Testis (tissue), 2 donors: Measurements from ENCODE around the gene OR5K2.

Experiments
- POLR2A ChIP-seq: fragments of 450-650 bp; IDR thresholded peaks from one replicate; pipeline ENCODE4 v1.6.1; 2017; ENCODE audit warnings: antibody characterized with exemption, mild to moderate bottlenecking, moderate library complexity
- TF ChIP-seq, protein P1 (sequence below), 3 experiments: fragments of 450-650 bp in 2 of 3; fragments of 200-600 bp in 1 of 3; sonication (generic) in 1 of 3; IDR thresholded peaks; one replicate each; pipeline ENCODE4 v1.5.1; 2016 to 2019; ENCODE audit warnings: antibody characterized with exemption in 3 of 3, mild to moderate bottlenecking in 2 of 3, moderate library complexity in 1 of 3

GRCh38 chr3:98525494-98525893 lies 28.0 kb downstream of the OR5K2 start:
- no peak for TF ChIP-seq POLR2A
- TF ChIP-seq, protein P1, sequence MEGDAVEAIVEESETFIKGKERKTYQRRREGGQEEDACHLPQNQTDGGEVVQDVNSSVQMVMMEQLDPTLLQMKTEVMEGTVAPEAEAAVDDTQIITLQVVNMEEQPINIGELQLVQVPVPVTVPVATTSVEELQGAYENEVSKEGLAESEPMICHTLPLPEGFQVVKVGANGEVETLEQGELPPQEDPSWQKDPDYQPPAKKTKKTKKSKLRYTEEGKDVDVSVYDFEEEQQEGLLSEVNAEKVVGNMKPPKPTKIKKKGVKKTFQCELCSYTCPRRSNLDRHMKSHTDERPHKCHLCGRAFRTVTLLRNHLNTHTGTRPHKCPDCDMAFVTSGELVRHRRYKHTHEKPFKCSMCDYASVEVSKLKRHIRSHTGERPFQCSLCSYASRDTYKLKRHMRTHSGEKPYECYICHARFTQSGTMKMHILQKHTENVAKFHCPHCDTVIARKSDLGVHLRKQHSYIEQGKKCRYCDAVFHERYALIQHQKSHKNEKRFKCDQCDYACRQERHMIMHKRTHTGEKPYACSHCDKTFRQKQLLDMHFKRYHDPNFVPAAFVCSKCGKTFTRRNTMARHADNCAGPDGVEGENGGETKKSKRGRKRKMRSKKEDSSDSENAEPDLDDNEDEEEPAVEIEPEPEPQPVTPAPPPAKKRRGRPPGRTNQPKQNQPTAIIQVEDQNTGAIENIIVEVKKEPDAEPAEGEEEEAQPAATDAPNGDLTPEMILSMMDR (IDR thresholded peaks at IDR 0.05), result no peak
